PC-9 (cell line): ENCODE results near the gene LRRC8A.

Experiments
- EZH2 ChIP-seq: fragments of 200-600 bp; sonication (generic); IDR thresholded peaks from 2 replicates; pipeline ENCODE4 v1.8.0; 2017; ENCODE audit warnings: antibody characterized with exemption, low read depth
- TF ChIP-seq, protein P1 (sequence below): fragments of 200-600 bp; sonication (generic); conservative IDR thresholded peaks from 2 replicates; pipeline ENCODE4 v1.6.1; 2017; ENCODE audit warnings: mixed run types, antibody characterized with exemption, mild to moderate bottlenecking, moderate library complexity

DNA sequence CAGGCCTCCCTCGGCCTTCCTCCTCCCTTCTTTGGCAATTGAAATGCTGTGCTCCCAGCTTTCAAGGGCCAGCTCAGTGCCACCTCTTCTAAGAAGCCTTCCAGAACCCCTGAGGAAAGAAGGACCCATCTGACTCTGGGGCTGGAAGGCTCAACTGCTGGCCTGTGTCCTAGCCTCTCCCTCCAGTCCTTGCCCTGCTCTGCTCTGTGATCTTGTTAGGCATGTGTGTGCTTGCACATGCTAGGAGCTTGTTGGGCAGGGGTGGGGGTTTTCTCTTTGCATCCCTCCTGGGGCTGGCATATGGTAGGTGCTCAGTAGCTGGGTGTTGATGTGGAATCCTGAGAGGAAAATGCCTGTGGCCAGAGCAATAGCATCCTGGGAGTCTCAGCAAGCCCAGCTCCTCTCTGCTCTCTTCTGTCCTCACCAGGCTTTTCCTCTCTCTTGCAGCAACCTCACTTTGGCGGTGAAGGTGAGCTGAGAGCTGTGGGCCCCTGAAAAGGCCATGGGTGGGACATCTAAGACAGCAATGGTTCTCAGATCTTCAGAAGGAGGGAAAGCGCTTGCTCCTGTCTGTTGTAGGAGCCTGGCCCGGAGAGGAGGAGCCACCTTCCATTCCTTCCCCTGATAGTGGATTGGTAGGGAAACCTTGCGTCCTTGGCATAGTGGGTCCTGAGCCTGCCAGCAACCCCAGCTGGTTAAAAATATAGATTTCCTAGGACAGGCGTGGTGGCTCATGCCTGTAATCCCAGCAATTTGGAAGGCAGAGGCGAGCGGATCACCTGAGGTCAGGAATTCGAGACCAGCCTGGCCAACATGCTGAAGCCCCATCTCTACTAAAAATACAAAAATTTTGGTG is 55.6 kb downstream of the LRRC8A start:
- TF ChIP-seq EZH2: no peak
- TF ChIP-seq, protein P1, sequence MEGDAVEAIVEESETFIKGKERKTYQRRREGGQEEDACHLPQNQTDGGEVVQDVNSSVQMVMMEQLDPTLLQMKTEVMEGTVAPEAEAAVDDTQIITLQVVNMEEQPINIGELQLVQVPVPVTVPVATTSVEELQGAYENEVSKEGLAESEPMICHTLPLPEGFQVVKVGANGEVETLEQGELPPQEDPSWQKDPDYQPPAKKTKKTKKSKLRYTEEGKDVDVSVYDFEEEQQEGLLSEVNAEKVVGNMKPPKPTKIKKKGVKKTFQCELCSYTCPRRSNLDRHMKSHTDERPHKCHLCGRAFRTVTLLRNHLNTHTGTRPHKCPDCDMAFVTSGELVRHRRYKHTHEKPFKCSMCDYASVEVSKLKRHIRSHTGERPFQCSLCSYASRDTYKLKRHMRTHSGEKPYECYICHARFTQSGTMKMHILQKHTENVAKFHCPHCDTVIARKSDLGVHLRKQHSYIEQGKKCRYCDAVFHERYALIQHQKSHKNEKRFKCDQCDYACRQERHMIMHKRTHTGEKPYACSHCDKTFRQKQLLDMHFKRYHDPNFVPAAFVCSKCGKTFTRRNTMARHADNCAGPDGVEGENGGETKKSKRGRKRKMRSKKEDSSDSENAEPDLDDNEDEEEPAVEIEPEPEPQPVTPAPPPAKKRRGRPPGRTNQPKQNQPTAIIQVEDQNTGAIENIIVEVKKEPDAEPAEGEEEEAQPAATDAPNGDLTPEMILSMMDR: no peak
